Stimulated activated naive B cell treated with anti-CD40 and anti-IgM and Interleukin-4, amounts not matched to agents 10 μg/mL and 1 μg/mL and 100 μg/mL, for 72 hours (primary cell): ENCODE measurements around the gene CAMK2N1.
"Not testable (repeated sequence)": the region's sequence is repeated elsewhere in the genome, so short reads cannot be mapped to it uniquely, and the experiment has no call there.

ENCODE experiments used
- ATAC-seq, 2 donors: fragments of 150-1000 bp; cut with Tn5 transposase; replicated peaks; 2 replicates each; pipeline ENCODE4 v1.10.0; 2021; ENCODE audit warnings: moderate library complexity in 1 of 2
- DNase-seq: peaks from one replicate; pipeline ENCODE4 v3.0.0; 2021
- H3K27ac Mint-ChIP-seq: one replicate; pipeline ENCODE4 v1.8.0; 2022; ENCODE audit warnings: mild to moderate bottlenecking, mixed read lengths
- H3K27me3 Mint-ChIP-seq, 2 donors: one replicate each; pipeline ENCODE4 v1.8.0; 2022; ENCODE audit warnings: mixed read lengths in 2 of 2
- H3K36me3 Mint-ChIP-seq, 2 donors: one replicate each; pipeline ENCODE4 v1.8.0; 2022; ENCODE audit warnings: mixed read lengths in 2 of 2, mild to moderate bottlenecking in 1 of 2
- H3K4me1 Mint-ChIP-seq, 2 donors: one replicate each; pipeline ENCODE4 v1.8.0; 2022; ENCODE audit warnings: mixed read lengths in 2 of 2, mild to moderate bottlenecking in 1 of 2
- H3K4me3 Mint-ChIP-seq, 2 donors: one replicate each; pipeline ENCODE4 v1.8.0; 2022; ENCODE audit warnings: mild to moderate bottlenecking in 2 of 2, mixed read lengths in 2 of 2, moderate library complexity in 1 of 2
- H3K9me3 Mint-ChIP-seq, 2 donors: one replicate each; pipeline ENCODE4 v1.8.0; 2022; ENCODE audit warnings: mixed read lengths in 2 of 2, mild to moderate bottlenecking in 1 of 2

The CAMK2N1 gene

DNA sequence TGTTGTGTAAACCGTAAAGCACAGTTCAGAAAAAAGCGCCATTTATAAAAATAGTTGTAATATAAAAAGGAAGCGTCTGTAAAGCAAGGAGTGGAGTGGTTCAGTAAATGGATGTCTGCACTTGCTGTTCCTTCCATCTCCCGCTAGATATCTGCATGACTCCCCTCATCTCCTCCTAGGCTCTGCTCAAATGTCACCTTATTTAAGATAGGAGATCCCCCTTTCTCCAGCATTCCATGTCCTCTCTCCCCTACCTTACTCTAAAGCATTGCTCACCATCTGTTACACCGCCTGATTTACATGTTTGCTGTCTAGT, 21.2 kb upstream of the CAMK2N1 start:
- peaks cover 6 to 11% of the 10 kb centered on the region in 2 donors for H3K36me3 Mint-ChIP-seq
- ATAC-seq, result peak; percentile 17 to 35
- H3K27me3 Mint-ChIP-seq, result peaks cover 5 to 6% of the 10 kb centered on the region in 2 donors

DNA sequence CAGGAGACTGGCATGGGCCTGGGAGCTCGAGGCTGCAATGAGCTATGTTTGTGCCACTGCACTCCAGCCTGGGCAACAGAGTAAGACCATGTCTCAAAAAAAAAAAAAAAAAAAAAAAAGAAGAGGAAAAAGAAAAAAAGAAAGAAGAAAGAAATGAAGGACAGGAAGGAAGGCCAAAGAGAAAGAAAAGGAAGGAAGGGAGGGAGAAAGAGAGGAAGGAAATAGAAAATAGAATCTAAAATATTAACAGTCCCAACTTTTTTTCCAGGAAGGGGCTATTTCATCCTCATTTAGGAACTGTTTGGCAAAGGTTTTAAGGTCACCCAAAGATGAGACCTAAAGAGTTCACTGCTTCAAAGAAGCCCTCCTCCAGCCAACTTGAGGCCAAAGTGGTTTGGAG, 19.5 kb upstream of the CAMK2N1 start:
- no peaks in the 10 kb centered on the region for H3K27me3 Mint-ChIP-seq
- no peak for DNase-seq
- no peaks in the 10 kb centered on the region for H3K9me3 Mint-ChIP-seq
- peaks cover 8 to 16% of the 10 kb centered on the region in 2 donors for H3K36me3 Mint-ChIP-seq
- H3K4me1 Mint-ChIP-seq, result peaks cover 11 to 19% of the 10 kb centered on the region in 2 donors
- peak overlapping the region; percentile 37 for H3K27ac Mint-ChIP-seq
- no peak overlapping the region for H3K4me3 Mint-ChIP-seq
- ATAC-seq, result no peak

More for the DNA sequence above, 21.2 kb upstream of the CAMK2N1 start:
- no peaks in the 10 kb centered on the region for H3K9me3 Mint-ChIP-seq
- no peak for DNase-seq
- H3K27ac Mint-ChIP-seq, result peak overlapping the region; percentile 95
- H3K4me3 Mint-ChIP-seq, result peak overlapping the region; percentile 80 to 91
- H3K4me1 Mint-ChIP-seq, result peaks cover 11 to 25% of the 10 kb centered on the region in 2 donors

DNA sequence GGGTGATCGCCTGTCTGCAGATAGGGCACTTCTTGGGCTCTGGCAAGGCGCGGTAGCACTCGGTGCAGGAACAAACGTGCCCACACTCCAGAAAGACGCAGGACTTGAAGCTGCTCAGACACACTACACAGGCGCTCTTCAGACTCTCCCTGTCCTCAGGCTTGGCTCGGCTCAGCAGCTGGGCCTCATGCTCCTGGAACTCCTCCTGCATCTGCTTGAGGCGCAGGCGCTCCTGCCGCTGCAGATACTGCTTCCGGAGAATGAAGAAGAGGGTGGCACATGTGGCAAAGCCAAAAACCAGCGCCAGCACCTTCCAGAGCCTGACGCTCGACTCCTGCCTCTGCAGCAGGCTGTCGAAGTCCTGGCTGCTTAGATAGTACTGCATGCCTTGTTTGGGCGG, 14.7 kb upstream of the CAMK2N1 start:
- no peak for ATAC-seq
- no peaks in the 10 kb centered on the region for H3K27me3 Mint-ChIP-seq
- no peak overlapping the region for H3K27ac Mint-ChIP-seq
- H3K4me1 Mint-ChIP-seq, result peaks cover 6 to 8% of the 10 kb centered on the region in 2 donors
- H3K36me3 Mint-ChIP-seq, result peaks cover 23 to 32% of the 10 kb centered on the region in 2 donors
- no peak for DNase-seq
- H3K4me3 Mint-ChIP-seq, result no peak overlapping the region
- H3K9me3 Mint-ChIP-seq, result no peaks in the 10 kb centered on the region

DNA sequence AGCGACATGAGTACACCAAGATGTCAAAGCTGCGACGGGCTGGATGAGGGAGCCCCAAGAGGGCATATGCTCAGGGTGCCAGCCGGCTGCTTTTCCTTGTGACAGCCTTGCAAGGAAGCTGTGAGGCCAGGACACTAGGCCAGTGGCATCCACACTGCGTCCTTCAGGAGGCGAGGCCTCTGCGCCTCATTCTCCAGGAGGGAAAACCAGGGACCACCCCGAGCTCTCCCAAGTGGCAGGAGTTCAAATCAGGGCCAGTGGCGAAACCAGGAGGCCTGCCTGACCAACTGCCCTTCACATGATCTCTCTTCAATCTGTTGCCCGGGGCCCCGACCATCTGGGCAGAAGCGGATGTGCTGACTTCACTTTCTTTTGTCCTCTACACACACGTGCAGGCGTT, 13.7 kb upstream of the CAMK2N1 start:
- H3K27me3 Mint-ChIP-seq, result no peaks in the 10 kb centered on the region
- H3K36me3 Mint-ChIP-seq, result peaks cover 23 to 32% of the 10 kb centered on the region in 2 donors
- DNase-seq, result no peak
- no peak overlapping the region for H3K27ac Mint-ChIP-seq
- H3K4me3 Mint-ChIP-seq, result no peak overlapping the region
- ATAC-seq, result no peak
- H3K4me1 Mint-ChIP-seq, result peaks cover 0 to 7% of the 10 kb centered on the region in 2 donors
- no peaks in the 10 kb centered on the region for H3K9me3 Mint-ChIP-seq

DNA sequence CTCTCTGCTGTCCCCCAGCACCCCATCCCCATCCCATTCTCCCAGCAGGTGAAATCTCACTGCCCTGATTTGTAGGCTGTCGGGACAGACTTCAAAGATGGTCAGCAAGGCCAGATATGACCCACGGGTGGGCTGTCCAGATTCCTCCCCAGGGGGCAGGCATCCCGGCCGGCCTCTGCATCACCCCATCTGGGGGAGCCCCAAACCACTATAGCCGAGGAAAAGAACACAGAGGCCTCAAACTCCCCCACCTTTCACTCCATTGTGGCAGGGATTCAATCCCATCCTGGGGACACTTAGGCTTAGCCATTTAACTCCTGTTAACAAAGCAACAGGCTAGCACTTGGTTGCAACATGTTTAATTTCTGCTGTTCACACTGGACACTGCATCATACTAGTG, 13.1 kb upstream of the CAMK2N1 start:
- peaks cover 21 to 30% of the 10 kb centered on the region in 2 donors for H3K36me3 Mint-ChIP-seq
- H3K9me3 Mint-ChIP-seq, result no peaks in the 10 kb centered on the region
- no peak for DNase-seq

DNA sequence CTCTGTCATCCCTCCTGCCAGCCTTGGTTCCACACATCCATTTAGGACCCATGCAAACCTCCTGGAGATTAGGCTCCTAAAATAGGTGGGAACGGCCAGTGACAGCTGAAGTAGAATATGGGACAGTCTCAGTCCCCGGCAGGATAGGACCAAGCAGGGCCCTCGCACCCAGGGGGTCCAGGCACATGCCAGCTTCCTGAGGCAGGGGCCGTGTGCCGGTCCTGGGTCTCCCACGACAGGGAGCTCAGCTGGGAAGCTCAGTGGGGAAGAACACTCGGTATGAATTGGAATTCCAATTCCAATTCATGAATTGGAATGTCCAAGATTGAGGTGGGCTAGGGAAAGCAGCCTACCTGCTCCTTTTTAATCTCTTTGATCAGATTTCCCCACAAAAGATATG, 12.1 kb upstream of the CAMK2N1 start:
- no peak overlapping the region for H3K27ac Mint-ChIP-seq
- DNase-seq (no peak), ATAC-seq (no peak)
- H3K4me1 Mint-ChIP-seq, result peaks cover 0 to 4% of the 10 kb centered on the region in 2 donors
- H3K27me3 Mint-ChIP-seq, result no peaks in the 10 kb centered on the region
- H3K9me3 Mint-ChIP-seq, result no peaks in the 10 kb centered on the region
- H3K4me3 Mint-ChIP-seq, result no peak overlapping the region
- peaks cover 18 to 28% of the 10 kb centered on the region in 2 donors for H3K36me3 Mint-ChIP-seq

More for the DNA sequence above, 13.1 kb upstream of the CAMK2N1 start:
- H3K4me1 Mint-ChIP-seq, result peaks cover 0 to 4% of the 10 kb centered on the region in 2 donors
- peak overlapping the region; percentile 52 for H3K27ac Mint-ChIP-seq
- no peak for ATAC-seq
- no peaks in the 10 kb centered on the region for H3K27me3 Mint-ChIP-seq
- no peak overlapping the region for H3K4me3 Mint-ChIP-seq

DNA sequence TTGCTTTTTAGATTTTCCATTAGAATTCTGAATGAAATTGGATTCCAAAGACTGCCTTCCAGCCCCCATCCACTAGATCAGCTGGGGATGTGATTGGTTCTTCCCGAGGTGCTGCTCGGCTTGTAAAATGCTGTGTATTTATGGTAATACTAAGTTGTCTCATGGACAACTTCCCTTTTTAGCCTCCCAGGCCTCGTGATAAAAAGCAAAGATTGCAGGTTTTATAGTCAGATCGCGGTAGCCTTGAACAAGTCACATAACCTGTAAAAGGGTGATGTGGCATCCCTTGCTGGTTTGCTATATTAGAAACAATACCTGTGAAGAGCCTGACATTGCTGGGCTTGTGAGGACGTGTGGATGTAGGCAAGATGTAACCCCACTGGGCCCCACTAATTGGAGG, 11.5 kb upstream of the CAMK2N1 start:
- no peak for DNase-seq
- H3K27ac Mint-ChIP-seq, result no peak overlapping the region
- H3K27me3 Mint-ChIP-seq, result no peaks in the 10 kb centered on the region
- H3K9me3 Mint-ChIP-seq, result no peaks in the 10 kb centered on the region
- no peak for ATAC-seq
- peaks cover 0 to 7% of the 10 kb centered on the region in 2 donors for H3K4me1 Mint-ChIP-seq
- H3K4me3 Mint-ChIP-seq, result no peak overlapping the region
- H3K36me3 Mint-ChIP-seq, result peaks cover 18 to 28% of the 10 kb centered on the region in 2 donors

DNA sequence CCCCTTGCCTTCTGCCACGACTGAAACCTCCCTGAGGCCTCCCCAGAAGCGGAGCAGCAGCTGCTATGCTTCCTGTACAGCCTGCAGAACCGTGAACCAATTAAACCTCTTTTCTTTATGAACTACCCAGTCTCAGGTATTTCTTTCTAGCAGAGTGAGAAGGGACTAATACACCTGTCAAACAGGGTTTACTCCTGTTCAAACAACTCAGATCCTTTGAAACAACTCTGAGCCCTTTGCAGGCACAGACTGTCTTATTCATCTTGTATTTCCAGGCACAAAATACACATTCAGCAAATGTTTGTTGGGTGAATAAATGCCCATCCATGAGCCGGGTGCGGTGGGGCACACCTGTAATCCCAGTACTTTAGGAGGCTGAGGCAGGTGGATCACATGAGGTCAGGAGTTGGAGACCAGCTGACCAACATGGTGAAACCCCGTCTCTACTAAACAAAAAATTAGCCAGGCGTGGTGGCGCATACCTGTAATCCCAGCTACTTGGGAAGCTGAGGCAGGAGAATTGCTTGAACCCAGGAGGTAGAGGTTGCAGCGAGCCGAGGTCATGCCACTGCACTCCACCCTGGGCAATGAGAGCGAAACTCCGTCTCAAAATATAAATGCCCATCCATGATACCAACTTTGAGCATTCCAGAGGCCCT, 10.8 kb upstream of the CAMK2N1 start:
- H3K9me3 Mint-ChIP-seq, H3K4me1 Mint-ChIP-seq, H3K4me3 Mint-ChIP-seq, DNase-seq, H3K27me3 Mint-ChIP-seq, ATAC-seq, H3K27ac Mint-ChIP-seq: not testable (repeated sequence)
- H3K36me3 Mint-ChIP-seq, result peaks cover 15 to 24% of the 10 kb centered on the region in 2 donors

DNA sequence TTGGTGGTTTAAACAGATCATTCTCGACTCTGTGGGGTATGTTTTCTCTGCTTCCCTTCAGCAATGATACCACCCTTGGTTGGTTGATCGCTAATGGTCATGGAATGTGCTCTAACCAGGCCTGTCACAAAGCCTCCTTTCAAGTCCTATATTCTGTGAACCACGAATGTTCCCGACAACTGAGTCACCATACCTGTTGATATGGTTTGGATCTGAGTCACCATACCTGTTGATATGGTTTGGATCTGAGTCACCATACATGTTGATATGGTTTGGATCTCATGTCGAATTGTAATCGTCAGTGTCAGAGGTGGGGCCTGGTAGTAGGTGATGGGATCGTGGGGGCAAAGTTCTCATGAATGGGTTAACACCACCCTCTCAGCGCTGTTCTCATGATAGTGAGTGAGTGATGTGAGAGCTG, 10.2 kb upstream of the CAMK2N1 start:
- Mint-ChIP-seq H3K27me3 (peaks cover 0 to 1% of the 10 kb centered on the region in 2 donors), H3K4me3 (no peak overlapping the region), H3K4me1 (peaks cover 0 to 7% of the 10 kb centered on the region in 2 donors), H3K27ac (no peak overlapping the region), H3K9me3 (no peaks in the 10 kb centered on the region), H3K36me3 (peaks cover 15 to 24% of the 10 kb centered on the region in 2 donors)
- DNase-seq (no peak), ATAC-seq (no peak)

DNA sequence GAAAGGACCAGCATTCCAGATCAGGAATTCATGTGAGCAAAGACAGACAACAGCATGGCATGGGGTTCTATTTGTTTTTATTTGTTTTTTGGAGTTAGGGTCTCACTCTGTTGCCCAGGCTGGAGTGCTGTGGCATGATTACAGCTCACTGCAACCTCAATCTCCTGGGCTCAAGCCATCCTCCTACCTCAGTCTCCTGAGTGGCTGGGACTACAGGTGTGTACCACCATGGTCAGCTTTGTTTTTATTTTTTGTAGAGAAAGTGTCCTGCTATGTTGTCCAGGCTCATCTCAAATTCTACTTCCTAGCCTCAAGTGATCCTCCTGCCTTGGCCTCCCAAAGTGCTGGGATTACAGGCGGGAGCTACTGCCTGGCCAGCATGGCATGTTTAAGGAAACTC, 9.7 kb upstream of the CAMK2N1 start:
- no peak for ATAC-seq

DNA sequence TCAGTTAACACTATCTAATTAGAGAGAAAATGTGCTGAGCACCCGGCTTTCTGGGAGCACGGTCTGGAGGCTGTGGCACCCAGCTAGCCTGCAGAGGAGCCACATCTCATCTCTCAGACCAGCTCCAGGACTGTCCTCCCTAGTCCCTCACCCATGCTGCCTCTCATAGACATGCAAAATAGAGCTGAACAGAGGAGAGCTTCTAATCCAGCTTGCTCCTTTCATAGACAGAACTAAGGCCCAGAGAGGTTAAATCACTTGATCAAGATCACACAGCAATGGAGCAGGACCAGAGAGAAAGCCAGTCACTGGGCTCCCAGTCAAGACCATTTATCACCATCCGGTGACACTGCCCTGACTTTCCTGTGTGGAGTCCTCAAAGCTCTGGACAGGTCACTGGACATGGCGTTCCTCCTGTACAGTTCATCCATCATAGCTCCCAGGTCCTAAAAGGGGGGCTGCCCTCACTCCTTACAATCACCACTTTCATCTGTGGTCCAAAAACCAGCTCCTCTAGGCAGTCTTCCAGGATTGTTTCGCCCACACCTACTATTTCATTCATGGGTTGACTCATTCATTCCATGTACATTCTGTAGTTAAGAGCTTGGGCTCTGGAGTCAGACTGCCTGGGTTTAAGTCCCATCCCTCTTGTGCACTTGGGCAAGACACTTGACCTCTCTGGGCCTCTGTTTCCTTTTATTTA, 8.8 kb upstream of the CAMK2N1 start:
- DNase-seq (no peak), ATAC-seq (no peak)
- Mint-ChIP-seq H3K4me1 (peaks cover 0 to 7% of the 10 kb centered on the region in 2 donors), H3K4me3 (no peak overlapping the region), H3K9me3 (no peaks in the 10 kb centered on the region), H3K27me3 (peaks cover 4 to 16% of the 10 kb centered on the region in 2 donors), H3K36me3 (peaks cover 10 to 16% of the 10 kb centered on the region in 2 donors), H3K27ac (peak overlapping the region; percentile 43)

More for the DNA sequence above, 9.7 kb upstream of the CAMK2N1 start:
- DNase-seq, result no peak
- no peak overlapping the region for H3K27ac Mint-ChIP-seq
- H3K4me3 Mint-ChIP-seq, result no peak overlapping the region
- H3K9me3 Mint-ChIP-seq, result no peaks in the 10 kb centered on the region
- H3K36me3 Mint-ChIP-seq, result peaks cover 15 to 21% of the 10 kb centered on the region in 2 donors
- H3K27me3 Mint-ChIP-seq, result peaks cover 0 to 7% of the 10 kb centered on the region in 2 donors
- peaks cover 0 to 7% of the 10 kb centered on the region in 2 donors for H3K4me1 Mint-ChIP-seq

DNA sequence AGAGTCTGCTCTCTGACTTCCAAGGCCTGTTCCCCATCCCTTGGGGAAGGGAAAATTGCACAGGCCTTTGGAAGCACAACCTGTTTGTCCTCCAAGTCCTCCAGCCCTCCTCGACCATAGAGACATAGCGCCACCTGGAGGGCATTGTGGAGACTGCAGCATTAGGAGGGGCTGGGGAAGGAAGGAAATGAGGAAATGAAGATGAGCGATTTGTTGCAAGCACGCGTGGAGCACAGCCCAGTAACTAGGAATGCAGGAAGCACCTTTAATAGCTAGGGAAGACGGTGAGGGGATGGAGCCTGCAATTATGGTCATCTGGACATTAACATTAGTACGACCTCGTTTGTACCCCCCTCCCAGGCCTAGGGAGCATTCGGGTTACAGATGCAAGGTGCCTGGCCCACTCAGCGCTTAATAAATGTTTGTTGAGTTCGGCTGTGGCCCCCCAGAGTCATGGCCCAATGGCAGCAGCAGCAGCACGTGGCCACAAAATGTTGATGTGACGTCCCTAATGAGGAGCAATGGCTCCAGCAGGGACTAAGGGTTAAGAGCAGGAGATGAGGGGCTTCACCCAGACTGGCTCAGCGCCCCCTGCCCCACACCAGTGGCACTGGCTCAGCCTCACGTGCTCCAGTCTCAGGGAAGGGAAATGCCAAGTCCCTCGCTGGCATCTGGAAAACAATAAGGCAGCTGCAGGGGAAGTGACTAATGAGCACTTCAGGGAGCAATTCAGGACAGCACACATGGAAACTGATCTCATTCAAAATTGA, 8.0 kb upstream of the CAMK2N1 start:
- Mint-ChIP-seq H3K4me1 (peaks cover 0 to 7% of the 10 kb centered on the region in 2 donors), H3K36me3 (peaks cover 4 to 10% of the 10 kb centered on the region in 2 donors), H3K4me3 (no peak overlapping the region), H3K9me3 (no peaks in the 10 kb centered on the region), H3K27ac (no peak overlapping the region), H3K27me3 (peaks cover 9 to 21% of the 10 kb centered on the region in 2 donors)
- peak; percentile 87 to 88 for ATAC-seq
- DNase-seq, result peak; percentile 74

DNA sequence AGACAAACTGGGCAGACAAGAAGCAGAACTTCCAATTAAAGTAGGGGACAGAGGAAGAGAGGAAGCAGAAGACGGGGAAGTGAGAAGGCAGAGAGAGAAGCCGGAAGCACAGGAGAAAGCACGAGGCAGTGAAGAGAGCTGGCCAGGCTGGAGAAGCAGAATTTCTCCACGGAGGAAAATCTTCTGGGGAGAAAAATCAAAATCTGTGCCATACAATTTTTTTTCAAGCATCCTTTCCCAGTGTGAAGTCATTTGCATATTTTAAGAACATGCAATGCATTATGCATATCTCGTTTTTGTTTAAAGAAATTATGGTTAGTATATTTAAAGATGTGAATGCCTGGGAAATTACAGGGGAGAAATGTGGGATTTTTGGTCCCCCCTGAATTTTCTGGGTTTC, 7.3 kb upstream of the CAMK2N1 start:
- H3K9me3 Mint-ChIP-seq, result no peaks in the 10 kb centered on the region
- ATAC-seq, result no peak
- no peak overlapping the region for H3K4me3 Mint-ChIP-seq
- H3K27ac Mint-ChIP-seq, result no peak overlapping the region
- H3K4me1 Mint-ChIP-seq, result peaks cover 0 to 7% of the 10 kb centered on the region in 2 donors
- peaks cover 15 to 28% of the 10 kb centered on the region in 2 donors for H3K27me3 Mint-ChIP-seq
- peaks cover 3 to 4% of the 10 kb centered on the region in 2 donors for H3K36me3 Mint-ChIP-seq
- no peak for DNase-seq

DNA sequence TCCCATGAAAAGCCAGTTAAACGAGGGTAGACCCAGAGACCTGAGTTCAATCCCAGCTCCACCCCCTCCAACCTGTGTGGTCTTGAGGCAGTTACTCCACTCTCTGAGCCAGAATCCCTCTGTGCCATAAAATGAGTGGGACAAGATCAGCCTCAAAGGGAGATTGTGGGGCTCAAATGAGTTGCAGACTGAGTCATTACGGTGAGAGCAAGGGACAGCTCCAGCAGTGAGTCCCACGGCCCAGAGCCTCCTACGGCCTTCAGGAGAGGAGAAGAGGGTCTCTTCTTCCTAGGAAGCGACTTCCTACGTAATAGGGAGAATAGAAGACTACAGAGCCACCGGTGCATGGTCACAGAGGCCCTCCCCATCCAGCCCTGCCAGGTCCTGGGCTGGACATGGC, 6.7 kb upstream of the CAMK2N1 start:
- Mint-ChIP-seq H3K4me3 (no peak overlapping the region), H3K36me3 (peaks cover 3 to 4% of the 10 kb centered on the region in 2 donors), H3K4me1 (peaks cover 0 to 7% of the 10 kb centered on the region in 2 donors), H3K27me3 (peaks cover 19 to 33% of the 10 kb centered on the region in 2 donors), H3K9me3 (no peaks in the 10 kb centered on the region), H3K27ac (no peak overlapping the region)
- DNase-seq (no peak), ATAC-seq (no peak)
